ENCODE measurements around the gene ACSS1.

GRCh38 chr20:25049261-25050060 lies 8.5 kb downstream of the ACSS1 start:
- no peak for TF ChIP-seq POLR2A (IDR thresholded peaks at IDR 0.05)
- TF ChIP-seq, protein P1, sequence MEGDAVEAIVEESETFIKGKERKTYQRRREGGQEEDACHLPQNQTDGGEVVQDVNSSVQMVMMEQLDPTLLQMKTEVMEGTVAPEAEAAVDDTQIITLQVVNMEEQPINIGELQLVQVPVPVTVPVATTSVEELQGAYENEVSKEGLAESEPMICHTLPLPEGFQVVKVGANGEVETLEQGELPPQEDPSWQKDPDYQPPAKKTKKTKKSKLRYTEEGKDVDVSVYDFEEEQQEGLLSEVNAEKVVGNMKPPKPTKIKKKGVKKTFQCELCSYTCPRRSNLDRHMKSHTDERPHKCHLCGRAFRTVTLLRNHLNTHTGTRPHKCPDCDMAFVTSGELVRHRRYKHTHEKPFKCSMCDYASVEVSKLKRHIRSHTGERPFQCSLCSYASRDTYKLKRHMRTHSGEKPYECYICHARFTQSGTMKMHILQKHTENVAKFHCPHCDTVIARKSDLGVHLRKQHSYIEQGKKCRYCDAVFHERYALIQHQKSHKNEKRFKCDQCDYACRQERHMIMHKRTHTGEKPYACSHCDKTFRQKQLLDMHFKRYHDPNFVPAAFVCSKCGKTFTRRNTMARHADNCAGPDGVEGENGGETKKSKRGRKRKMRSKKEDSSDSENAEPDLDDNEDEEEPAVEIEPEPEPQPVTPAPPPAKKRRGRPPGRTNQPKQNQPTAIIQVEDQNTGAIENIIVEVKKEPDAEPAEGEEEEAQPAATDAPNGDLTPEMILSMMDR (IDR thresholded peaks at IDR 0.05): no peak
- TF ChIP-seq EP300 (IDR thresholded peaks at IDR 0.05): no peak
- TF ChIP-seq POLR2AphosphoS5 (IDR thresholded peaks at IDR 0.05): peak in 1 of 4 donors; percentile 34
